NCI-H2196 treated with DMSO at 0.1 percent for 48 hours (cell line): ENCODE measurements around the gene KCNJ1.

Experiments
- DNase-seq: peaks from one replicate; lab custom pipeline; 2025; ENCODE audit not compliant: unreplicated experiment; lab: John Stamatoyannopoulos, UW

Gene KCNJ1

DNA sequence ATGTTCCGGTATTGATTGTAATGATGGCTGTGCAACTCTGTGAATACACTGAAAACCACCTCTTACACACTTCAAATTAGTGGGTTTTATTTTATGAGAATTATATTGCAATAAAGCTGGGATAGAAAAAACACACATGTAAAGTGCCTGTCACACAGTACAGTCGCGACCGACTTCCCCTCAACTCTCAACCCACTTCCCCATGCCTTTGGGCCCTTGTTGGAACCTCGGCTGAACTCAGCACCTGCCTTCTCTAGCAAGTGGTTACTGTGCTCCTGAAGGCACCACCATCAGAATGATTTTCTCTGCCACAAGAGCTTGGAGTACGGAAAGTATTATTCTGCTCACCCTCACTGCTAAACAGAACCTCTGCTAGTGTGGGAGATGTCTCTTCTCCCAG is 13.5 kb downstream of the KCNJ1 start:
- no peak for DNase-seq

GRCh38 chr11:128852327-128853023 is 14.6 kb downstream of the KCNJ1 start:
- no peak for DNase-seq

DNA sequence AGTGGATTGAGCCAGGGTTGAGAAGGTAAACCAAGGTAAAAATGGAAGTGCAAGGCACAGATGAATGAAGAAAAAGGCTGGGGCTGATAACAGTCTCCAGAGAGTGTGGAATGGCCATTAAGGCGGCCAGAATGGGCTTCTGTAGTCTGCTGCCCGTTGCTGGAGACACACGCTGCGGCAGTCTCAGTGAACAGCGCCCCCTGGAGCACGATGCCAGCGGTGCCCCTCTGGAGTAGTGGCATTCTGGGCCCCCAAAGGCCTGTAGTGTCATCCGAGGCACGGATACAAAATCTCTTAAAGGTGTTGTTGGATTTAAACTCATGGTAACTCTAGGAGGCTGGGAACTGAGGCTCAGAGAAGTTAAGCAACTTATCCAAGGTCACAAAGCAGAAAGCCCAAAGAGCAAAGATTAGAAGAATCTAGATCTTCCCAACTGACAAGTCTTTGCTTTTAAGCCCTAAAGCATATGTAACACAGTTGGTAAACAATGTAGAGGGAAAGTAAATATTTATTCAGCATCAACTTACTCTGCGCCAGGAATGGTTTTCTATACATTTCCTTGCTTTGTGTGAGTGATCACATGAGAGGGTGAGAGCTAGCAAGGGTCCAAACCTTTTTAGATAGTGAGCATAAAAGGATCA is 18.2 kb downstream of the KCNJ1 start:
- no peak for DNase-seq

- DNase-seq = no peak
Measured at GRCh38 chr11:128846985-128847384, 20.1 kb downstream of the KCNJ1 start.

GRCh38 chr11:128845334-128845780 is 21.7 kb downstream of the KCNJ1 start:
- no peak for DNase-seq

DNA sequence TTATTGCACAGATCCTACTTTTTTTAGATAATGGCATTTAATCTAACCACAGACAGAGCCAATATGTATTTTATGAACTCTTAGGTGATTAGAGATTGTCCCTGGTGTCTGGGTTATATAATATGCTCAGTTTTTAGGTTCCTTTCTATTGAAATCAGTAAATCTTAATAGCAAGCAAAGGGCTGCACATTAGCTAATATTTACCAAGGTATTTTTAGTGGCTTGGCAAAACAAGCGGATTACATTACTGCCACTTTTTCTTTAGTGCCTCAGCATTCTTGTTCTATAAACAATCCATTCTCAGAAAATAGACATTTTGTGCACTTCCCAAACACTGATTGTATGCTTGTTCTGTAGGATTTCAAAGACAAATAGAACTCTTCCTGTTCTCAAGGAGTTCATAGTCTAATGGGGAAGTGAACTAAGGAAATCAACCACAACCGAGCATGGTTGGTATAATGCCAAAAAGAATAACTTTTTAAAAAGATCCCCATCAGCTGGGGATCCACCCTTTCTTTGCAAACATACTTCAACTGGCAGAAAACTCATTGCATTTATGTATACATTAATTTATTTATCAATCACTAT is 23.8 kb downstream of the KCNJ1 start:
- no peak for DNase-seq

DNA sequence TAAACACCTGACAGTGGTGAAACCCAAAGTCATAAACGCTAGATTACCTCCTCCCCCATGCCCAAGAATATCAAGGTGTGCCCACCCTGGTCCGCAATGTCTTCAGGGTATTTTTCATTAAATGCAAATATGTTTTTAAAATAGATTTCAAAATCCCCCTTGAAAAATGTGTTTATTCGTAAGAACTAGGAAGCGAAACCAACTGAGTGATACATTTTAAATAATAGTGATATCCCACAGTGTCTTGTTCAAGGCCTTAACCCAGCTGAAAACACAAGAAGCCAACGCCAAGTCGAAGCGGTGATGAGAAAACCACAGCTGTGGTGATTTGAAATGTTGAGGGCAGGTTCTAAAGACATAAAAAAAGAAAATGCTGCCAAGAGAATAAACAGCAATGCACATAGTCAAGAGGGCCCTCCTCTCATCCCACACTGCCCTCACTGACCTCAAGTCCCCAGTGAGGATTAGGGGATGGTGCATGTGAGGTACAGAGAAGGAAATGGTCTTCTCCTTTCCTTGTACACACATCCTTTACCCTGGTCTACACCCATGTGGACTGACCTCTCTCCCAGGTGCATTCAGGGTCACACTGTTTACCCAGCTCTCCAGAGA is 25.5 kb downstream of the KCNJ1 start:
- DNase-seq = no peak

- no peak for DNase-seq
Measured at GRCh38 chr11:128840783-128841182, 26.3 kb downstream of the KCNJ1 start.

GRCh38 chr11:128840137-128840536 is 27.0 kb downstream of the KCNJ1 start:
- no peak for DNase-seq

GRCh38 chr11:128839081-128839480 is 28.0 kb downstream of the KCNJ1 start:
- DNase-seq = no peak

GRCh38 chr11:128837627-128838026 is 29.5 kb downstream of the KCNJ1 start:
- no peak for DNase-seq

DNA sequence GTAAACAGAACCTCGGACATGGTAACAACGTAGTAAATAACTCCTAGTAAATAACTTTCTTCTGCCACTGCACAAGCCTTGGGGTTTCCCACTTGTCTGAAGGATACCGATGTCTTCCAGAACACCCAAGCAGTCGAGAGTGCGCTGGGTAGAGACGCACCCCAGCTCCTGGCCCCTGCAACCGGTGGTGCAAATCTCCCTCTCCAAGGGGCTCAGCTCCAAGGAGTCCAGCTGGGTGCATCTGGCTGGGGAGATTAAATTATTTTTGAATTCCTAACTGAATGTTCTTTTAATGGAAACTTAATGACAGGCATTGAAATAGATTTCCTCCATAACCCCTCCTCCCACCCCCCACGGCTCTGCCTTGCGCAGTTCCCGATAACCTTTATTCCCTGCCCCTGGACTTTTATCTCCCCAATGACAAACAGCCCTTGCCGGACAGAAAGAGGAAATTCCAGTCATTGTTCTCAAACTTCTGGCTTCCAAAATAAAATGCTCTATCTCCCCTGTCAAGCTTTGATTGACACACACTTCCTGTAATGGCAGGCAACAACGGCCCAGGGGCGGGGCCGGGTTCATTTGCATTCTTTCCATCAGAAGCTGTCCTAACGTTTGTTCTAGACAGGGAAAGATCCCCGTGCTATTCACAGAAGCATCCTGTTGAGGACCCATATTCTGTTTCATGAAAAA is 31.2 kb downstream of the KCNJ1 start:
- DNase-seq = no peak

DNA sequence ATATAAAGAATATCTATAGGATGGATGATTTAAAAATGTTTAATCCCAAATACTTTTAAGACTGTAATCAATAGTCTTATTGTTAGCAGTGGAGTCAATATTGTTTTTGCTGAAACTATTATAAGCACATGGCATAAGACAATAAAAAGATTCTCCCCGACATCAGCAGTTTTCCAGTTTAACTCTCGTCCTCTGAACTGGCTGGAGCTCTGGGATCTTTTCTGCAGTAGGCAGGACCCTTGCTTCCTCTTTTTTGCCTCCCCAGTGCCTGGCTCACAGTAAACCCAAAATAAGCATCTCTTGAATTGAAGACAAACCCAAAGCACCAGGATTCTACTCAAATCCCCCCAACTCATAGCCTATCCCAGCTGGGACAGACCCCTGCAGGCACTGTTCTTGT is 32.9 kb downstream of the KCNJ1 start:
- no peak for DNase-seq

- no peak for DNase-seq
Measured at GRCh38 chr11:128832121-128832497, 35.0 kb downstream of the KCNJ1 start.

- DNase-seq = peak; percentile 66
Measured at GRCh38 chr11:128831174-128832120, 35.6 kb downstream of the KCNJ1 start.

GRCh38 chr11:128830290-128831173 is 36.6 kb downstream of the KCNJ1 start:
- no peak for DNase-seq

DNA sequence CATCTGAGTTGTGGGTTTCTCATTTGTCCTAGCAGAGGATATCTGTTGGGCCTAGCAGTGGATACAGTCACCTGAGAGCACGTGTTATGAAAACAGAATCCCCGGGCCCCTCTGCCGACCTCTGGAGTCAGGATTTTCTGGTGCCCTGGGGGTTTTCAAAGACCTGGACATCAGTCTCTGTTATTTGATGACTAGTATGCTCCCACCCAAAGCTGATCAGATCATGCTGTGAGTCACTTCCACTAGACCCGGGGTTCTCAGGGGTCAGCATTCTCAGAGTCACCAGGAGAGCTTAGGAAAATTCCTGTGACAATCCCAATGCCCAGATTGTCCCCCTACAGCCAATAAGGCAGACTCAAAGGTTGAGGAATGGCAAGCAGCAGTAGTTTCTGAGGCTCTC is 38.7 kb downstream of the KCNJ1 start:
- no peak for DNase-seq

DNA sequence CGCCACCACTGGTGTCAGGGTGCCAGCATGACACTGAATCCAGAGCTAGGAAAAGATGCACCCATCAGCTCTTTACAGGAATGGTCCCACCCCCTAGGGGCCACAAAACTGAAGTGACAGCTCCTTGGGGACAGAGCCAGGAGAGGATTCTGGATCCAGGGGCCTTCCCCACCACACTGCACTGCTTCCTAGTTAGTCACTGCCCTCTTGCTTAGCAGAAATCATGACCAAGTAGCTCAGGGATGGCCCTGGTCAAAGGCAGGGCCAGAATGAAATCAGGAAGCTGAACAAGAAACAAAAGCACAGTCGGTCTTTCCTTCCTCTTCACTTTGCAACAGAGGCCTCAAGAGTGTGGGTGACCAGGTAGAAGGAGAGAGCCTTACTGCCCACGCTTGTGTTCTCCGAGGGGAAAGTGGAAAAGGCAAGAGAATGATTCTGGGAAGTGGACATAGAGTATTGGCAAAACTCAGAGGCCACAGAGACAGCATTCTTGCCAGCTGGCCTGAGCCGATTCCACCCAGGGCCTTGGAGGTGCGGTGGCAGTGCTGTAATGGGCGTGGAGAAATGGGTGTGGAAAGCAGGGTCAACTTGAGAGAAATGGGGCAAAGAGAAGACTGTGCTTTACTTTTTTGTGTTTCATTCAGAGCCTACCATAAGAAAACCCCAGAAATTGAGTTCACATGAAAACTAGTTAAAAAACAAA is 39.8 kb downstream of the KCNJ1 start:
- no peak for DNase-seq
